ENCODE data around the gene CRB2.

DNA sequence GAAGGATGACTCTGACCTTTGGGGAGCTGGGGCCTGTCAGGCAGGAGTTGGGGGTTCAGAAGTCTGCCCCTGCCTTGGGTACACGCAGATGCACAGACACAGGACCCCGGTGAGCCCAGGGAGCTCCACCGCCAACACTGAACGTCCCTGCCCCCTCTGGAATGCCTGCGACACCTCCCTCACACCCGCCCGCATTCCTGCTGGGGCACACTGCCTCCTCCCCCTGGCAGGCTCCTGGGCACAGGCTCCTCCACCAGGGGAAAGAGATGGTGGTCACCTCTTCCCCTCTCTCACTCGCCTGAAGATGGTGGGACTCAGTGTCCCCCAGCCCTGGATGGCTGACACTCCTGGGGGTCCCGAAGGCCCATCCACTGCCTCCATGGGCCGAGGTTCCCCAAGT lies 12.0 kb downstream of the CRB2 start:
- TF ChIP-seq, protein P1, sequence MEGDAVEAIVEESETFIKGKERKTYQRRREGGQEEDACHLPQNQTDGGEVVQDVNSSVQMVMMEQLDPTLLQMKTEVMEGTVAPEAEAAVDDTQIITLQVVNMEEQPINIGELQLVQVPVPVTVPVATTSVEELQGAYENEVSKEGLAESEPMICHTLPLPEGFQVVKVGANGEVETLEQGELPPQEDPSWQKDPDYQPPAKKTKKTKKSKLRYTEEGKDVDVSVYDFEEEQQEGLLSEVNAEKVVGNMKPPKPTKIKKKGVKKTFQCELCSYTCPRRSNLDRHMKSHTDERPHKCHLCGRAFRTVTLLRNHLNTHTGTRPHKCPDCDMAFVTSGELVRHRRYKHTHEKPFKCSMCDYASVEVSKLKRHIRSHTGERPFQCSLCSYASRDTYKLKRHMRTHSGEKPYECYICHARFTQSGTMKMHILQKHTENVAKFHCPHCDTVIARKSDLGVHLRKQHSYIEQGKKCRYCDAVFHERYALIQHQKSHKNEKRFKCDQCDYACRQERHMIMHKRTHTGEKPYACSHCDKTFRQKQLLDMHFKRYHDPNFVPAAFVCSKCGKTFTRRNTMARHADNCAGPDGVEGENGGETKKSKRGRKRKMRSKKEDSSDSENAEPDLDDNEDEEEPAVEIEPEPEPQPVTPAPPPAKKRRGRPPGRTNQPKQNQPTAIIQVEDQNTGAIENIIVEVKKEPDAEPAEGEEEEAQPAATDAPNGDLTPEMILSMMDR (conservative IDR thresholded peaks at IDR 0.05 in 1 of 2, IDR thresholded peaks at IDR 0.05 in 1 of 2; ENCODE audit: low read depth in 1 of 2, low read length in 2 of 2): no peak
- TF ChIP-seq EZH2 (IDR thresholded peaks at IDR 0.05; ENCODE audit: low read length, missing control alignments): no peak

All from fibroblast of lung (primary cell).